Tibial nerve (tissue), 4 donors: ENCODE data around the gene UNC79. TPM values are rescaled to one million over a fixed set of nuclear protein-coding genes. Genes with fewer than 3 reads are reported as not detected.
"Not testable (repeated sequence)": the region's sequence is repeated elsewhere in the genome, so short reads cannot be mapped to it uniquely, and the experiment has no call there.

Experiments used
- DNase-seq, 2 donors: peaks; one replicate each; pipeline ENCODE4 v3.0.0-alpha.2; 2019; ENCODE audit warnings: low spot score in 2 of 2
- H3K27ac ChIP-seq, 4 donors: fragments of 200-600 bp; sonication (generic) in 3 of 4; one replicate each; pipeline ENCODE4 v1.5.1; 2017 to 2019; ENCODE audit warnings: mild to moderate bottlenecking in 1 of 4
- H3K27me3 ChIP-seq, 2 donors: fragments of 200-600 bp; sonication (generic) in 1 of 2; one replicate each; pipeline versions ENCODE4 v1.5.1 to v1.6.0; 2017 to 2019
- H3K36me3 ChIP-seq, 3 donors: fragments of 200-600 bp; sonication (generic); one replicate each; pipeline ENCODE4 v1.5.1; 2018 to 2019
- H3K4me1 ChIP-seq, 4 donors: fragments of 200-600 bp; sonication (generic) in 3 of 4; one replicate each; pipeline ENCODE4 v1.5.1; 2017 to 2019
- H3K4me3 ChIP-seq, 4 donors: fragments of 200-600 bp; sonication (generic) in 3 of 4; one replicate each; pipeline ENCODE4 v1.5.1; 2017 to 2019; ENCODE audit warnings: mild to moderate bottlenecking in 1 of 4, moderate library complexity in 1 of 4
- H3K9me3 ChIP-seq, 4 donors: fragments of 200-600 bp; sonication (generic) in 3 of 4; one replicate each; pipeline ENCODE4 v1.5.1; 2017 to 2019
- EP300 ChIP-seq, 2 donors: sonication (generic); formaldehyde crosslinking; IDR thresholded peaks; one replicate each; pipeline ENCODE4 v1.6.1; 2017; ENCODE audit warnings: antibody characterized with exemption in 2 of 2, mild to moderate bottlenecking in 1 of 2
- POLR2A ChIP-seq, 2 donors: fragments of 450-650 bp; IDR thresholded peaks; one replicate each; pipeline ENCODE4 v1.6.1; 2017; ENCODE audit warnings: antibody characterized with exemption in 2 of 2, mild to moderate bottlenecking in 2 of 2, moderate library complexity in 2 of 2
- WGBS, 2 donors: methylation state at CpG; one replicate each; pipeline ENCODE4 v1.1.5; 2018; 5-methylcytosine and 5-hydroxymethylcytosine counted together
- total RNA-seq, 4 donors: library from RNA; depleted of rRNA; stranded (reverse); fragments of >200 nt; gene quantifications; one replicate each; pipeline ENCODE4 v1.1.0, GENCODE V29; 2016
- TF ChIP-seq, protein P1 (sequence below), 5 experiments: fragments of 200-600 bp in 3 of 5; fragments of 450-650 bp in 2 of 5; sonication (generic) in 3 of 5; IDR thresholded peaks; one replicate each; pipeline ENCODE4 v1.5.1; 2016 to 2019; ENCODE audit warnings: antibody characterized with exemption in 5 of 5, mild to moderate bottlenecking in 3 of 5, moderate library complexity in 2 of 5

The UNC79 gene
- total RNA-seq, 4 donors from 2014 or later: under 0.01 to 1.3 (median 0.21) TPM; not detected in 1

DNA sequence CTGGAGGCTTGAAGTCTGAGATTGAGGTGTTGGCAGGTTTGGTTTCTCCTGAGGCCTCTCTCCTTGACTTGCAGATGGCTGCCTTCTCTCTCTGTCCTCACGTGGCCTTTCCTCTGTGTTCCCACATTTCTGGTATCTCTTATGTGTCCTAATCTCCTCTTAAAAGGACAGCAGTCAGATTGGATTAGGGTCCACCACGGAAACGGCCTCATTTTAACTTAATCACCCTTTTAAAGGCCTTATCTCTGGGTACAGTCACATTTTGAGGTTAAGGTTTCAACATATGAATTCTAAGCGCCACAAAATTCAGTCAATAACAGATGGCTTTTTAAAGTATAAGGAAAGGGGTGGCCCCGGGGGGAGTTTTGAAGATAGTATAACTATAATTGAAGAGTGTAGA lies 33.5 kb downstream of the UNC79 start:
- WGBS, 2 donors: 55 to 61% methylated on average over 5 of the region's 5 CpGs
- Histone ChIP-seq H3K9me3 (no peaks in the 10 kb centered on the region), H3K36me3 (no peaks in the 10 kb centered on the region), H3K27me3 (no peaks in the 10 kb centered on the region), H3K4me1 (no peaks in the 10 kb centered on the region), H3K4me3 (no peak overlapping the region), H3K27ac (no peak overlapping the region)
- TF ChIP-seq EP300 (IDR thresholded peaks at IDR 0.05) (no peak), POLR2A (IDR thresholded peaks at IDR 0.05) (no peak)
- TF ChIP-seq, protein P1, sequence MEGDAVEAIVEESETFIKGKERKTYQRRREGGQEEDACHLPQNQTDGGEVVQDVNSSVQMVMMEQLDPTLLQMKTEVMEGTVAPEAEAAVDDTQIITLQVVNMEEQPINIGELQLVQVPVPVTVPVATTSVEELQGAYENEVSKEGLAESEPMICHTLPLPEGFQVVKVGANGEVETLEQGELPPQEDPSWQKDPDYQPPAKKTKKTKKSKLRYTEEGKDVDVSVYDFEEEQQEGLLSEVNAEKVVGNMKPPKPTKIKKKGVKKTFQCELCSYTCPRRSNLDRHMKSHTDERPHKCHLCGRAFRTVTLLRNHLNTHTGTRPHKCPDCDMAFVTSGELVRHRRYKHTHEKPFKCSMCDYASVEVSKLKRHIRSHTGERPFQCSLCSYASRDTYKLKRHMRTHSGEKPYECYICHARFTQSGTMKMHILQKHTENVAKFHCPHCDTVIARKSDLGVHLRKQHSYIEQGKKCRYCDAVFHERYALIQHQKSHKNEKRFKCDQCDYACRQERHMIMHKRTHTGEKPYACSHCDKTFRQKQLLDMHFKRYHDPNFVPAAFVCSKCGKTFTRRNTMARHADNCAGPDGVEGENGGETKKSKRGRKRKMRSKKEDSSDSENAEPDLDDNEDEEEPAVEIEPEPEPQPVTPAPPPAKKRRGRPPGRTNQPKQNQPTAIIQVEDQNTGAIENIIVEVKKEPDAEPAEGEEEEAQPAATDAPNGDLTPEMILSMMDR (IDR thresholded peaks at IDR 0.05): no peak
- DNase-seq: no peak

DNA sequence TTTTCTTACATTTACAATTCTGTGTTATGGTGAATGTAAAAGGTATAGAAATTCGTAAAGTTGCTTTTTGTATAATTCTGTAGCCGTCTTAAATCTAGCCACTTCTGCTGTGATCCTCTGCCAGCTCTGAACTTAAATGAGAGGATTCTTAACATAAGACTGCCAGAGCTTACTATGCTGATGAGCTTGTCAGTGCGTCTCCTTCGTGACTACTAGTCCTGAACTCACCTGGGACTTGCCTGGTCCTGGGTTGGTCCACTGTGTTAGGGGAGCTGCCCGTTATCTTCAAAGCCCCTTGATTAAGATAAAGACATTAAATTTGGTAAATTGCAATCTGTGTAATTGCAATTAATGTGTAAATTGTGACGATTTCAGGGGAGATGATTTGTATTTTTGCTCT lies 44.7 kb downstream of the UNC79 start:
- H3K36me3 ChIP-seq: no peaks in the 10 kb centered on the region
- TF ChIP-seq EP300 (IDR thresholded peaks at IDR 0.05) (no peak), POLR2A (IDR thresholded peaks at IDR 0.05) (no peak)
- TF ChIP-seq, protein P1 (IDR thresholded peaks at IDR 0.05): no peak
- H3K4me3 ChIP-seq: no peak overlapping the region
- H3K4me1 ChIP-seq: no peaks in the 10 kb centered on the region
- no peak for DNase-seq
- no peaks in the 10 kb centered on the region for H3K27me3 ChIP-seq
- WGBS, 2 donors: 81% methylated on average over 6 of the region's 6 CpGs
- no peaks in the 10 kb centered on the region for H3K9me3 ChIP-seq
- no peak overlapping the region for H3K27ac ChIP-seq

DNA sequence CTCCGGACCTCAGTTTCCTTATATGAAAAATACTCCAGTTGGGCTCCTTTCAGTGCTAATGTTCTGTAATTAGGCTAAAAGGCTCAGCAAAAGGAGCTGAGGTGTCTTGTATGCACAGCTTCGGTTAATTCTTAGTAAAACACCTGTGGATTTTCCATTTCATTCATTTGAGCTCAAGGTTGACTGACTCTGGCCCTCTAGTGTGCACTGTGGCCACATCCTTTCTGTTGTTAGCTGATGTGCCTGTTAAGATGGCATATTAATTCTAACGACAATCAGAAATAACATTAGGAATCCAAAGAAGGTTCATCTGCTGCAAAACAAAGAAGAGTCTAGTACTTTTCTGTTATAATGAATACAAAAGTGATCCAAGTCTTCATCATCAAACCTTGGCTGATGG lies 45.6 kb downstream of the UNC79 start:
- DNase-seq: no peak
- Histone ChIP-seq H3K4me1 (no peaks in the 10 kb centered on the region), H3K36me3 (no peaks in the 10 kb centered on the region), H3K27ac (no peak overlapping the region), H3K27me3 (no peaks in the 10 kb centered on the region), H3K4me3 (no peak overlapping the region), H3K9me3 (no peaks in the 10 kb centered on the region)
- 84 to 89% methylated on average over 3 of the region's 3 CpGs for WGBS, 2 donors
- TF ChIP-seq POLR2A (IDR thresholded peaks at IDR 0.05): no peak
- TF ChIP-seq, protein P1 (IDR thresholded peaks at IDR 0.05): no peak
- TF ChIP-seq EP300 (IDR thresholded peaks at IDR 0.05): no peak

DNA sequence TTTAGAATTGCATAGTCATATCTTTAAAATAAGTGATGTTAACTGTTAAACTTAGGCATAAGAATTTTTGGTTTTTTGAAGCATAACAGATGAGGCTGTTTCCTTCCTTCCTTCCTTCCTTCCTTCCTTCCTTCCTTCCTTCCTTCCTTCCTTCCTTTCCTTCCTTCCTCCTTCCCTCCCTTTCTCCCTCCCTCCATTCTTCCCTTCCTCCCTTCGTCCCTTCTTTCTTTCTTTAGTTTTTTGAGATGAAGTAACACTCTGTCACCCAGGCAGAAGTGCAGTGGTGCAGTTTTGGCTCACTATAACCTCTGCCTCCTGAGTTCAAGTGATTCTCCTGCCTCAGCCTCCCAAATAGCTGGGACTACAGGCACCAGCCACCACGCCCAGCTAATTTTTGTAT lies 48.3 kb downstream of the UNC79 start:
- H3K36me3 ChIP-seq, H3K9me3 ChIP-seq, DNase-seq, H3K4me1 ChIP-seq, H3K27me3 ChIP-seq, H3K27ac ChIP-seq, H3K4me3 ChIP-seq: not testable (repeated sequence)
- 49 to 73% methylated on average over 2 of the region's 2 CpGs for WGBS, 2 donors

- TF ChIP-seq EP300 (IDR thresholded peaks at IDR 0.05): no peak
- no peak for TF ChIP-seq POLR2A (IDR thresholded peaks at IDR 0.05)
- TF ChIP-seq, protein P1 (IDR thresholded peaks at IDR 0.05): no peak
- H3K27ac ChIP-seq: no peak overlapping the region
Observed at GRCh38 chr14:93480867-93481266, 50.1 kb downstream of the UNC79 start.

GRCh38 chr14:93481758-93482157 lies 51.0 kb downstream of the UNC79 start:
- no peaks in the 10 kb centered on the region for H3K27me3 ChIP-seq
- no peaks in the 10 kb centered on the region for H3K9me3 ChIP-seq
- no peak for DNase-seq
- H3K4me1 ChIP-seq: no peaks in the 10 kb centered on the region
- H3K4me3 ChIP-seq: no peak overlapping the region
- WGBS, 2 donors: 65 to 71% methylated on average over 2 of the region's 2 CpGs
- TF ChIP-seq, protein P1 (IDR thresholded peaks at IDR 0.05): no peak
- TF ChIP-seq EP300 (IDR thresholded peaks at IDR 0.05): no peak
- no peak for TF ChIP-seq POLR2A (IDR thresholded peaks at IDR 0.05)
- no peak overlapping the region for H3K27ac ChIP-seq
- no peaks in the 10 kb centered on the region for H3K36me3 ChIP-seq

More at GRCh38 chr14:93480867-93481266, 50.1 kb downstream of the UNC79 start:
- no peaks in the 10 kb centered on the region for H3K36me3 ChIP-seq
- no peak overlapping the region for H3K4me3 ChIP-seq
- no peaks in the 10 kb centered on the region for H3K4me1 ChIP-seq
- H3K9me3 ChIP-seq: no peaks in the 10 kb centered on the region
- no peak for DNase-seq
- no peaks in the 10 kb centered on the region for H3K27me3 ChIP-seq
